ENCODE data around the gene DNM2.

DNA sequence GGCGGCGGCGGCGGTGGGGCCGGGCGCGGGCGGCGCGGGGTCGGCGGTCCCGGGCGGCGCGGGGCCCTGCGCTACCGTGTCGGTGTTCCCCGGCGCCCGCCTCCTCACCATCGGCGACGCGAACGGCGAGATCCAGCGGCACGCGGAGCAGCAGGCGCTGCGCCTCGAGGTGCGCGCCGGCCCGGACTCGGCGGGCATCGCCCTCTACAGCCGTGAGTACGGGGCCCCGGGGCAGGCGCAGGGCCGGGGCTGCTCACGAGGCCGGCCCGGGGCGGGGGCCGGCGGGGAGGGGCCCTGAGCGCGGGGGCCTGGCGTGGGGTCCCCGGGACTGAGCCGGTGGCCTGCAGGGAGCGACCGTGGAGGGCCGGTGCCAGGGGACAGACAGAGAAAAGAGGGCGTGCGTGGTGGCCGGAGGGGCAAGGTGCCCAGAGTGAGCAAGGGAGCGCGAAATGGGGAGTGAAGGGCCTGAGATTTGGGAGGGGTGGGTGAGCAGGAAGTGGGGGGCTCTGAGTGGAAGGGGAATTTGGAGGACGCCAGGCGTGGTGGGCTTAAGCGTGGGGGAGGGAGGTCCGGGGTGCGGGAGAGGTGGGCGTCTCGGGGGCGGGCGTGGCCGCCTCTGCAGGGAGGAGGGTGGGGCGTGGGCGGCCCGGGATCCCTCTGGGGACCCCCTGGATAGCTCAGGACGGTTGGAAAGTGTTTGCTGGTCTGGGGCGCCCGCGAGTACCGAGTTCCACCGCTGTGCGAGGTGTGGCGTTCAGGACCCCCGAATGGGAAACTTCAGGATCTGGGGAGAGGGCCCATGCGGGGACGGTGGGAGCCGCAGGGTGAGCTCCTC, 154.0 kb downstream of the DNM2 start:
- TF ChIP-seq, protein P1, sequence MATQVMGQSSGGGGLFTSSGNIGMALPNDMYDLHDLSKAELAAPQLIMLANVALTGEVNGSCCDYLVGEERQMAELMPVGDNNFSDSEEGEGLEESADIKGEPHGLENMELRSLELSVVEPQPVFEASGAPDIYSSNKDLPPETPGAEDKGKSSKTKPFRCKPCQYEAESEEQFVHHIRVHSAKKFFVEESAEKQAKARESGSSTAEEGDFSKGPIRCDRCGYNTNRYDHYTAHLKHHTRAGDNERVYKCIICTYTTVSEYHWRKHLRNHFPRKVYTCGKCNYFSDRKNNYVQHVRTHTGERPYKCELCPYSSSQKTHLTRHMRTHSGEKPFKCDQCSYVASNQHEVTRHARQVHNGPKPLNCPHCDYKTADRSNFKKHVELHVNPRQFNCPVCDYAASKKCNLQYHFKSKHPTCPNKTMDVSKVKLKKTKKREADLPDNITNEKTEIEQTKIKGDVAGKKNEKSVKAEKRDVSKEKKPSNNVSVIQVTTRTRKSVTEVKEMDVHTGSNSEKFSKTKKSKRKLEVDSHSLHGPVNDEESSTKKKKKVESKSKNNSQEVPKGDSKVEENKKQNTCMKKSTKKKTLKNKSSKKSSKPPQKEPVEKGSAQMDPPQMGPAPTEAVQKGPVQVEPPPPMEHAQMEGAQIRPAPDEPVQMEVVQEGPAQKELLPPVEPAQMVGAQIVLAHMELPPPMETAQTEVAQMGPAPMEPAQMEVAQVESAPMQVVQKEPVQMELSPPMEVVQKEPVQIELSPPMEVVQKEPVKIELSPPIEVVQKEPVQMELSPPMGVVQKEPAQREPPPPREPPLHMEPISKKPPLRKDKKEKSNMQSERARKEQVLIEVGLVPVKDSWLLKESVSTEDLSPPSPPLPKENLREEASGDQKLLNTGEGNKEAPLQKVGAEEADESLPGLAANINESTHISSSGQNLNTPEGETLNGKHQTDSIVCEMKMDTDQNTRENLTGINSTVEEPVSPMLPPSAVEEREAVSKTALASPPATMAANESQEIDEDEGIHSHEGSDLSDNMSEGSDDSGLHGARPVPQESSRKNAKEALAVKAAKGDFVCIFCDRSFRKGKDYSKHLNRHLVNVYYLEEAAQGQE (IDR thresholded peaks at IDR 0.05; ENCODE audit: low read depth, low read length) = no peak
- no peak for TF ChIP-seq SUZ12 (IDR thresholded peaks at IDR 0.05; ENCODE audit: unreplicated experiment)
- TF ChIP-seq, protein P2, sequence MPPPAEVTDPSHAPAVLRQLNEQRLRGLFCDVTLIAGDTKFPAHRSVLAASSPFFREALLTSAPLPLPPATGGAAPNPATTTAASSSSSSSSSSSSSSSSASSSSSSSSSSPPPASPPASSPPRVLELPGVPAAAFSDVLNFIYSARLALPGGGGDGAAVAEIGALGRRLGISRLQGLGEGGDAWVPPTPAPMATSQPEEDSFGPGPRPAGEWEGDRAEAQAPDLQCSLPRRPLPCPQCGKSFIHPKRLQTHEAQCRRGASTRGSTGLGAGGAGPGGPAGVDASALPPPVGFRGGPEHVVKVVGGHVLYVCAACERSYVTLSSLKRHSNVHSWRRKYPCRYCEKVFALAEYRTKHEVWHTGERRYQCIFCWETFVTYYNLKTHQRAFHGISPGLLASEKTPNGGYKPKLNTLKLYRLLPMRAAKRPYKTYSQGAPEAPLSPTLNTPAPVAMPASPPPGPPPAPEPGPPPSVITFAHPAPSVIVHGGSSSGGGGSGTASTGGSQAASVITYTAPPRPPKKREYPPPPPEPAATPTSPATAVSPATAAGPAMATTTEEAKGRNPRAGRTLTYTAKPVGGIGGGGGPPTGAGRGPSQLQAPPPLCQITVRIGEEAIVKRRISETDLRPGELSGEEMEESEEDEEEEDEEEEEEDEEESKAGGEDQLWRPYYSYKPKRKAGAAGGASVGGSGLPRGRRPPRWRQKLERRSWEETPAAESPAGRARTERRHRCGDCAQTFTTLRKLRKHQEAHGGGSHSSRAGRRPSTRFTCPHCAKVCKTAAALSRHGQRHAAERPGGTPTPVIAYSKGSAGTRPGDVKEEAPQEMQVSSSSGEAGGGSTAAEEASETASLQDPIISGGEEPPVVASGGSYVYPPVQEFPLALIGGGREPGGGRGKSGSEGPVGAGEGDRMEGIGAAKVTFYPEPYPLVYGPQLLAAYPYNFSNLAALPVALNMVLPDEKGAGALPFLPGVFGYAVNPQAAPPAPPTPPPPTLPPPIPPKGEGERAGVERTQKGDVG (CRISPR knock-in tag; IDR thresholded peaks at IDR 0.05) = no peak
- TF ChIP-seq JUNB (IDR thresholded peaks at IDR 0.05) = no peak
- TF ChIP-seq, protein P3, sequence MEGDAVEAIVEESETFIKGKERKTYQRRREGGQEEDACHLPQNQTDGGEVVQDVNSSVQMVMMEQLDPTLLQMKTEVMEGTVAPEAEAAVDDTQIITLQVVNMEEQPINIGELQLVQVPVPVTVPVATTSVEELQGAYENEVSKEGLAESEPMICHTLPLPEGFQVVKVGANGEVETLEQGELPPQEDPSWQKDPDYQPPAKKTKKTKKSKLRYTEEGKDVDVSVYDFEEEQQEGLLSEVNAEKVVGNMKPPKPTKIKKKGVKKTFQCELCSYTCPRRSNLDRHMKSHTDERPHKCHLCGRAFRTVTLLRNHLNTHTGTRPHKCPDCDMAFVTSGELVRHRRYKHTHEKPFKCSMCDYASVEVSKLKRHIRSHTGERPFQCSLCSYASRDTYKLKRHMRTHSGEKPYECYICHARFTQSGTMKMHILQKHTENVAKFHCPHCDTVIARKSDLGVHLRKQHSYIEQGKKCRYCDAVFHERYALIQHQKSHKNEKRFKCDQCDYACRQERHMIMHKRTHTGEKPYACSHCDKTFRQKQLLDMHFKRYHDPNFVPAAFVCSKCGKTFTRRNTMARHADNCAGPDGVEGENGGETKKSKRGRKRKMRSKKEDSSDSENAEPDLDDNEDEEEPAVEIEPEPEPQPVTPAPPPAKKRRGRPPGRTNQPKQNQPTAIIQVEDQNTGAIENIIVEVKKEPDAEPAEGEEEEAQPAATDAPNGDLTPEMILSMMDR (IDR thresholded peaks at IDR 0.05 in 2 of 3, conservative IDR thresholded peaks at IDR 0.05 in 1 of 3; ENCODE audit: control insufficient read depth in 2 of 3, extremely low read depth in 1 of 3, insufficient read depth in 1 of 3, low read depth in 3 of 3, low read length in 3 of 3) = no peak; a peak in 1 of 6 replicates
- TF ChIP-seq, protein P4, sequence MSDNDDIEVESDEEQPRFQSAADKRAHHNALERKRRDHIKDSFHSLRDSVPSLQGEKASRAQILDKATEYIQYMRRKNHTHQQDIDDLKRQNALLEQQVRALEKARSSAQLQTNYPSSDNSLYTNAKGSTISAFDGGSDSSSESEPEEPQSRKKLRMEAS (IDR thresholded peaks at IDR 0.05; ENCODE audit: low read depth, low read length) = no peak
- TF ChIP-seq EZH2 (IDR thresholded peaks at IDR 0.05; ENCODE audit: borderline replicate concordance, control insufficient read depth, low read depth, low read length) = no peak
- TF ChIP-seq, protein P5, sequence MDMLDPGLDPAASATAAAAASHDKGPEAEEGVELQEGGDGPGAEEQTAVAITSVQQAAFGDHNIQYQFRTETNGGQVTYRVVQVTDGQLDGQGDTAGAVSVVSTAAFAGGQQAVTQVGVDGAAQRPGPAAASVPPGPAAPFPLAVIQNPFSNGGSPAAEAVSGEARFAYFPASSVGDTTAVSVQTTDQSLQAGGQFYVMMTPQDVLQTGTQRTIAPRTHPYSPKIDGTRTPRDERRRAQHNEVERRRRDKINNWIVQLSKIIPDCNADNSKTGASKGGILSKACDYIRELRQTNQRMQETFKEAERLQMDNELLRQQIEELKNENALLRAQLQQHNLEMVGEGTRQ (IDR thresholded peaks at IDR 0.05; ENCODE audit: borderline replicate concordance, low read depth, low read length) = no peak
- TF ChIP-seq SMARCA5 (IDR thresholded peaks at IDR 0.05) = 0 out of 2 replicates have a peak, but pooled peaks have one; percentile 49
